Measurements from ENCODE around the gene CBFA2T3.

- no peak for TF ChIP-seq POLR2A (IDR thresholded peaks at IDR 0.05; ENCODE audit: low read length)
- no peak for TF ChIP-seq GATA1 (IDR thresholded peaks at IDR 0.05; ENCODE audit: low read depth, low read length)
Measured at GRCh38 chr16:88941913-88942909, 34.8 kb downstream of the CBFA2T3 start.

Data from erythroblast (primary cell).